ENCODE results near the gene MSI2.

MSI2 gene

DNA sequence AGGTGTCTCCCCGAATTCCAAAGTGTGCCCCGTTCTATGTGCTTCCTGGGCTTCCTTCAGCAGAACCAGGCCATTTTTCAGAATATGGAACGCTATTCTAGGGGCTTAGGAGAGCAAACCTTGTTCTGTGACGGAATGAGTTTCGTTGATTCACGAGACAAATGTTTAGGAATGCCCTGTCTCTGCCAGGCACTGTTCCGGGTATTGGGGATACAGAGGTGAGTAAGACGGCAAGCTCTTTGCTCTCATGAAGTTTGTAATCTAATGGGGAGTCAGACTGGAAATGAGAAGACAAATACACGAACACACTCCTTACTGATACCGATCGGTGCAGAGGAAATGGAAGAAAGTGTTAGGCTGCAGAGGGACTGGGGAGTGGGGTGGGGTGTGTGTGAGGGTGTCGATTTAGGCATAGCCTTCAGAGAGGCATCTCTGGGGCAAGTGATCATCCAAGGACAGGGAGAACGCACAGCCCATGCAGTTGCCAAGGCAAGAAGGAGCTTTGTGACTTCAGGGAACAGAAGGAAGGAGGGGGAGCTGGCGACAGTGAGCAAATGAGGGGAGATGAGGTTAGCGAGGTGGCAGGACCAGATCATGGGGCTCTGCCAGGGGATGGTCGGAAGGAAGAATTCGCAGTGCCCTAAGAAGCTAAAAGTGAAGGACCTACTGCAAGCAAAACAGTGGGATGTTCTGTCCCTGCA lies 189.6 kb downstream of the MSI2 start:
- DNase-seq: no peak

DNA sequence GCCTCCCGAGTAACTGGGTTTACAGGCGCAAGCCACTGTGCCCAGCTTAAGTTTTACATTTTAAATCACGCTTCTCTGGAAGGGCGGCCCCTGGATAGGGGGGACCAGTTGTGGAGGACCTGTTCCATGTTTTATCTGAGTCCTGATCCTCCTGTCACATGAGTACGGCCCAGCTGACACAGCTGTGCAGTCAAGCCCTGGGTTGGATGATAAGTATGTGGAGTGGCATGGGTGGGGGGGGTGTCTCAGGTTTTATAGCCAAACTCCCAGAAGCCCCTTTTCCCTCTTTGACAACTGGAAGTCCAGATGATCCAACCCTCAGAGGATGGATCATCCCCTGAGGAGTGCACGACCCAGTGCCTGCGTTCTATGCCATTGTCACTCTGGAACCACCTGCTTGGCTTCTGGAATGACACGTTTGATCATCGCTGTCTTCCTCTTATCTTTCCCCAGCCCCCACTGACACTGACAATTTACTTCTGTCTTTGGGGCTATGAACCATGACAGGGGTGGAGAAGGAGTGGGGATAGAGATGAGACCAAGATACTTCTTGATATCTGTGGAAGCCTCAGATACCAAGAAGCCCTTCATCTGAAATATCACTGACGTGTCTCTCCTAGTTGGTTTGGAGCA lies 191.2 kb downstream of the MSI2 start:
- DNase-seq: no peak

DNA sequence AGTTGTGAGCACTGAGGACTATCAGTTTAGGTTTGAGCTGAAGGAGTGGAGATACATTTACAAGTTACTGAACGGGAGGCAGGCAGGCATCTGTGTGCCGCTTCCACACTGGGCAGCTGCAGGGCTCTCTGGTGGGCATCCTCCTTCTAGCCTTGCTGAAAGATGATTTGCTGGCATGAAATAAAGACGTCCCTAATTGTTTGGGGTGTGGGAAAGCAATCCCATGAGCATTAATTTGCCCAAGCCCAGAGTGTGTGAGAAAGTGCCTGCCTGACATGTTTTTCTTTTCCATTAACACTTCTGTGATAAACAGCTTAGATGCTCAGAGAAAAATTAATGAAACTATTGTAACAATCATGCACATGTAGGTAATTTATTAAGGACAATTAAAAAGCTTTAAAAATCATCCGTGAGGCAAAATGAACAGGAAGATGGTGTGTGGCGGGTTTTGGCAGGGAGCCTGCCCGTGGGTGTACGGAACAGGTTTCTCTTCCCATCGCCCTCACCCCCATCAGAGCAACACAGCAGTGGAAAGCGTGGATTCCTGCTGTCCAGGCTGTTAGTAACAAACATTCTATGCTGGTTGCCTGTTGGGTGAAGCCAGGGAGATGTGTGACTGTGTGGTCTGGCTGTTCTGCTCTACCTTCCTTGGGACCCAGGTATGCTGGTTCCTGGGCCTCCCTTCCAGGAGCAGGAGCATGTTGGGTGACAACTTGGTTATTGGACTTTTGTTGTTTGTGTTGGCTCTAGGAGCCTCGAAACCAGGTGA lies 191.9 kb downstream of the MSI2 start:
- DNase-seq: no peak

DNA sequence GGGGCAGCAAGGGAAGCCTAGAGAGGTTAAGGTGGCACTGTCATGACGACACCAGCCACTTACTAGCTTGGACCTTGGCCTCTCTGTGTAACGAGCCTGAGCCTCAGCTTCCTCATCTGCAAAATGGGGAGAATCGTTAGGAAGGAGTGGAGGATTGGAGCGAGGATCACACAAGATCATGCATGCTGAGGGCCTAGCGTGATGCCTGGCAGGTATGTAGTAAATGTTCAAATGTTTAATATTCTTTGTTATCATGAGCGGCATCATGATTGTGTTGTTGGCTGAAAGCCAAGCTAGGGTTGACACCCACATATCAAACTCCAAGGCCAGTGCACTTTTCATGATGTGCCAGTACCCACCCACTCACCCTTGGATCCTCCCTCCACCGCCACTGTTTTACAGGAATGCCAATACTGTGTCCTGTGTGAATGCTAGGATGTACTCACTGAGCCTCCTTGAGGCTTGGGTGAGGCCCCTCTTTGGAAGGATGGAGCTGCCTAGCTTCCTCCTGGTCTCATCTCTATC lies 192.5 kb downstream of the MSI2 start:
- DNase-seq: no peak

DNA sequence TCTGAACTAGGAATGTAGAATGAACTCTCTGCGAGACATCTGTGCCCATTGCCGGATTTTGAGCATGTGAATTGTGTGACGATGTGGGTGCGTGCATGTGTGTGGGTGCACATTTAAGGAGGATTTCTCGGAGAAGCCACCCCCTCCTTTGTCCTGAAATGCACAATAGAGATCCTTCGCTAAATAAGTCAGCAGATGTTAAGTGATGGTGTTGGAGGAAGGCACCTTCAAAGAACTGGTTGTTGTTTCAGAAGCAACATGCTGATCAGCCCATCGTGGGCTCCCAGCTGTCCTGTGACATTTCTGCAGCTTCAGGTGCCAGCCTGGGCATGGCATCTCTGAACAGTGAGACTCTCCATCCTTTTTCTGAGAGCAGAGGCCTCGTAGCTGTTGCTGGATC lies 194.9 kb downstream of the MSI2 start:
- no peak for DNase-seq

DNA sequence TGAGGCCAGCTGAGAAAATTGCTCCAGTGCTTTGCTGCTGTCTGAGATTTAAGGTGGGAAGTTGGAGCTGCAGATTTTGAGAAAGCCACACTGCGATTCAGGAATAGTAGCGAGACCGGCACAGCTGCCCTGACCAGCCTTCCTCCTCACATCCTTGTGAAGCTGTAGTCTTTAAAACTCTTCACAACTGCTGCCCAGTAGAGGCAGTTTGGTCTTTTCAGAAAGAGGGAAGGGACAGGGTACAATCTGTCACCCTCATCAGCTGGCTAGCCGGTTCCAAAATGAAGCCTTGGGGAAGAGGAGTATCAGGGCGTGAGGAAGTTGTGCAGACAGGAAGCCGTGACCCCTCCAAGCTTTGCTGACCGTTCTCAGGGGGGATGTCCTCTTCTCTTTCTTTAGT lies 195.3 kb downstream of the MSI2 start:
- DNase-seq: no peak

DNA sequence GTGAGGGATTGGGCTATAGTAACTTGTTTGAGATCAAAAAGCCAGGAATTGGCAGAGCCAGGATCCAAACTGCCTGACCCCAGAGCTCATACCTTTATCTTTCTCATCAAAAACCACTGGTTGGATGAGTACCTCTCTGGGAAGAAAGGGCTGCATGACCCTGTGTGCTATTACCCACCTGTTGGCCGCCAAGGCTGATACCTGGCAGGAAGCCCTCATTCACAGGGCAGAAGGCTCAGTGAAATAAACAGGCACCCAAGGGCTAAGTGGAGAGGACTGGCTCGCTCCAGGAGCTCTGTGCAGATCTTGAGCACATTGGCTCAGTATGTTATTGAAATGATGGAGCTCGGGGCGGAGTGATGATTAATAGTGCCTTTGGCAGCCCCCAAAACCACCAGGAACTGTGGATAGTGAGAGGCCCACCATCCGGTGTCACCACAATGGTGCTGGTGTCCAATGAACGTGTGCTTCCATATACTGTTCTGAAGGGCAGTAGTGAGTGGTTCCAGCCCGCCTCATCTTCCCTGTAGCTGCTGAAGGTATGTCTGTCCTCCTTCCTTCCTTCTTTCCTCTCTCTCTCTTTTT lies 197.6 kb downstream of the MSI2 start:
- no peak for DNase-seq

DNA sequence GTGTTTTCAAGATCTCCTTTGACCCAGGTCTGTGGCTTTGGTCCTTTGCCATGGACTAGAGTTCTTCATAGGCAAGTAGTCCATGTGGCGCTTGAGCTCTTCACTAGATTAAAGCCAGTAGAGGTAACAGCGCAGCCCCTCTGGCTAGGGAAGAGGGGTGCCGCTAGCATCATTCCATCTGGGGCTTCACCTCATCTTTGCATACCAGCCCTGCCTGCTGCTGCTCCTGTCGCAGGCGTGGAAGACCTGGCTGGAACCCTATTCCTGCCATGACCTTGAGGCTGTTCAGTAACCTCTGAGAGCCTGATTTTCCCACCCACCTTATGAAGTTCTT lies 198.4 kb downstream of the MSI2 start:
- no peak for DNase-seq

DNA sequence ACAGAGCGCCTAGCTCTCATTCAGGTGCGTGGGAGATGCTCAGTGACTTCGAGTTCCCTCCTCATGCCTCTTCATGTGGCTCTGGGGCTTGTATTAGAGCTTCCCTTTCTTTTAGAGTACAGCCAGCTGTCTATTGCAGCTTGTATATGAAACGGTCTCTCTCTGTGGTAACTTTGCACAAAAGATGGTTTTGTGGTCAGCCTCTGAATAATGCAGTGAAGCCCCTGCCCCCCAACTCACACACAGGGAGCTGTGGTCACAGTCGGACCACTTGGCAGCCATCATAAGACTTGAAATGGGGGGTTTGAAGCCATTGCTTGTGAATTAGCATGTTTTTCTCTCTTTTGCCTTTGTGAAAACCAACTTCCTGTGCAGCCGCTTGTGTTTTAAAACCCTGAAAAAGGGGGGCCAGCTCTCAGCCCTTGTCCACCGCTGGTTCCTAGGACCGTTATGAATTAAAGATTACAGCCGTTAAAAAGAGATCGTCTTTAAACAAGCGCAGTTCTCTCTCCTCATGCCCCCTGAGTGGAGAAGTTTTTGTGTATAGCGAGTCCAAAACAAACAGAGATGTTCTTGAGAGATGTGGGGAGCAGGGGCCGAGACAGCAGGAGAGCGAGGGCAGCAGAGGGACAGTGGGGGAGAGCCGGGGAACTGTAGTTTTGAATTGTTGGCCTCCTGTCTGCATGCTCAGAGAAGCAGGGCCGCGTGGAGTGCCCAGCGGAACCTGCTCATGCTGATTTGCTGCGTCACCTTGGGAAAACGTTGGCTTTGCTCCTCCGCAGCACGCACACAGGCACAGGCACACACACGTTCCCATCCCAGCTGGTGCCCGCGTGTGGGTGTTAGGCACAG lies 199.0 kb downstream of the MSI2 start:
- DNase-seq: peak; percentile 26

DNA sequence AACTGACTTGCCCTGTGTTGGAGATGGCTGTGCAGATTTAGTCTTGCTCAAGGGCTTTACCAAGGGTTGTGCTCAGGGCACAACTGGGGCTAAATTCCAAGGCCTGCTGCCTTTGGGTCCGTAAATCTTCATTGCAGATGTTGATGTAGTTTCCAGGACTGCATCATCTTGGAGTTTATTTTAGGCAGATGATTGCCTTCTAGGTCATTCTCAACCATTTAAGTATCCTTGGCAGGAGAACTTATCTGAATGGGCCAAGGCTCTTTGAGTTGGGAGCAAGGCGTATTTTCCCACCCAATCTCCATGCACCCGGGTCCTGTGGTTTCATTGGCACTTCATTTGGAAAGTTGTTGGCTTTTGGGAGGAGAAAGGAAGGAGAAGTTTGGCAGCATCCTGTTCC lies 200.3 kb downstream of the MSI2 start:
- no peak for DNase-seq

DNA sequence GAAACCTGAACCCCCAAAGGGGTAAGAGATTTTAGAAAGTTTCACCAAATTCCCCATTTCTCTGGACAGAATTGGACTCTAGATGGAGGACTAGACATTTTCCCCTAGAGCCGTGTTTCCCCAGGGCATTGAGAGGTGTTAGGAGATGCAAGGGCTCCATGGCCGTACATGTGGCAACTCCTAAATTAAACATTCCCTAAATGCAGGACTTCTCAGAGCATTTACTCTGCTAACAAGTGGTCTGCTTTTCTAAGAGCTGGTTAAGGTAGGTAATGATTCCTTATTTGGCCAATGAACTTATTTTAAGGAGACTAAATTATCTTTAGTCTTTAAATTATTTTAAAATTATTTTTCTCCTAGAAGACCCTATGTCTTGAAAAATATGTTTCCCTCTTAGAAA lies 200.9 kb downstream of the MSI2 start:
- no peak for DNase-seq

DNA sequence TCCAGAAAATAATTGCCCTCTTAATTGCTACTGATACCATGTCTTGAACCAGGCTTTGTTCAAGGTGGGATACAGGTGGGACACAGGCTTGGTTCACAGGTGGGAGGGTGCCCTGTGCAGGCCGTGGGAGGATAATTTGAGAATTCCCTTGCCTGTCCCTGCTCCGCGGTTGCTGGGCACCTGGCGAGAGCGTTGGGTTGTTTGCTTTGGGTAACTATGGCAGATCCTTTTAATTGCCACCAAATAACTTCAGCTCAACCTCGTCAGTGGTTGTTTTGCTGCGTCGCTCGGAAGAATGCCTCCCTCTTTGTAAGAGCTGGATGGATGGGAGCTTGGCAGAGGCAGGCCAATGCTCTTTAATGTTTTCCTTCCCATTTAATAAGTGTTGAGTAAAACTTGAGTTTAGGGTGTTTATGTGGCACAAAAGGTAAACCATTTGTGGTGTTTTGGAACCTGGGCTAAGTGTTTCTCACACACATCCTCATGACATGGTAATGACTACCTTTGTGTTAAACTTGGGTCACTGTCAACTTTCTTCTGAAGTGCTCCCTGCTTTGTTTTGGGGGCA lies 202.5 kb downstream of the MSI2 start:
- DNase-seq: no peak

DNA sequence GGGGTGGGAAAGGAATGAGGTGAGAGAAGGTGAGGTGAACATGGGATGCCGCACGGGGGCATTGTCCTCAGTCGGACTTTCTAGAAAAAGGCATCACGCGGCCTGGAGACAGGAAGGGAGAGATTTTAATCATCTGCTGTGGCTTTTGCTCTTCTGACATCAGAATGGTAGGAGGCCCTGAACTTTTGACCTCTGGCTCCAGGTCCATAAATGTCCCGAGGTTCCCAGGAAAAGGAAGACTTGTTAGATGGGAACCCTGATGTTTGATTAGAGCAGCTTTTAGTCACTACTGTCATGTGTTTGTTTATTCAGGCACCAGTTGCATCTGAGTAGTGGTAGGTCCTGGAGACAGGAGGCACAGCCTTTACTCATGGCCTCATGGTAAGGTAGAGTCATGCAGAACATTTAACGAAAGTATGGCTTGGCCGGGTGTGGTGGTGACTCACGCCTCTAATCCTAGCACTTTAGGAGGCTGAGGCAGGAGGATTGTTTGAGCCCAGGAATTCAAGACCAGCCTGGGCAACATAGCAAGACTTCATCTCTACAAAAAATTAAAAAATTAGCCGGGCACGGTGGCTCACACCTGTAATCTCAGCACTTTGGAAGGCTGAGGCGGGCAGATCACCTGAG lies 203.1 kb downstream of the MSI2 start:
- peak; percentile 45 for DNase-seq

DNA sequence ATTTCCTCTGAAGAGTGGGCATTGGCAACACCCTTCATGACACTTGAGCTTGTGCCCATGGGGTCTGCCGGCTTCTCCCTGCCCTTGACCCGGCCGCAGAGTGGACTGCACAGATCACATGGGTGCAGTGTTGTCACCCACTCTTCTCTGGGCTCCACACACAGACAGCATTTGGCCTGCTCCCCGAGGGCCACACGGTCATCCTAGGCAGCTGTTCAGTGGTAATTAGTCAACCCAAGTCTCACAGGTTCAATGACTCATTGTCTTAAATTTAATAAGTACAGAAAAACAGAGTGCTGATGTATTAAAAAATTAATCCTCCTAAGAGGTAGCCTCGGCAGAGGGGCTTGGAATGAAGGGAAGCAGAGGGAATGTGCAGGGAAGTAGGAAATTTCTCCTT lies 204.8 kb downstream of the MSI2 start:
- peak; percentile 37 for DNase-seq

DNA sequence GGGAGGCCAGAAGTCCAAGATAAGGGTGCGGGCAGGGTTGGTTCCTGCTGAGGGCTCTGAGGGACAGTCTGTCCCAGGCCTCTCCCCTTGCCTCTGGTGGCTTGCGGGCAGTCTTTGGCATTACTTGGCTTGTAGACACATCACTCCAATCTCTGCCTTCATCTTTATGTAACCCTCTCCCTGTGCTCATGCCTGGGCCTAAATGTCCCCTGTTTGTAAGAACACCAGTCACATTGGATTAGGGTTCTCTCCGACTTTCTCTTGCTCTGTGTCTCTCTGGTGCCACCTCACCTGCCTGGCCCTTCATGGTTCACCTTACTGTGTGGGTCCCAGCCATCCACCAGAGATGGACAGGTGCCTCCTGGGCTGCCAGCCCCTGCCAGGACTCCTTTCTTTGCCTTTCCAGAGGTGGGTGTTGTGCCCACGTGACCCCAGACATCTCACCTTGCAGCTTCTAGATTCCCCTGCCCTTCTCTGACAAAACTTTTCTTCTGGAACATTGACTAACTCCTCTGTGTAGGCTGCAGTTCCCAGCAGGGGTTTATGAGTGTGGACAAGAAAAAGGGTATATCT lies 205.8 kb downstream of the MSI2 start:
- no peak for DNase-seq

DNA sequence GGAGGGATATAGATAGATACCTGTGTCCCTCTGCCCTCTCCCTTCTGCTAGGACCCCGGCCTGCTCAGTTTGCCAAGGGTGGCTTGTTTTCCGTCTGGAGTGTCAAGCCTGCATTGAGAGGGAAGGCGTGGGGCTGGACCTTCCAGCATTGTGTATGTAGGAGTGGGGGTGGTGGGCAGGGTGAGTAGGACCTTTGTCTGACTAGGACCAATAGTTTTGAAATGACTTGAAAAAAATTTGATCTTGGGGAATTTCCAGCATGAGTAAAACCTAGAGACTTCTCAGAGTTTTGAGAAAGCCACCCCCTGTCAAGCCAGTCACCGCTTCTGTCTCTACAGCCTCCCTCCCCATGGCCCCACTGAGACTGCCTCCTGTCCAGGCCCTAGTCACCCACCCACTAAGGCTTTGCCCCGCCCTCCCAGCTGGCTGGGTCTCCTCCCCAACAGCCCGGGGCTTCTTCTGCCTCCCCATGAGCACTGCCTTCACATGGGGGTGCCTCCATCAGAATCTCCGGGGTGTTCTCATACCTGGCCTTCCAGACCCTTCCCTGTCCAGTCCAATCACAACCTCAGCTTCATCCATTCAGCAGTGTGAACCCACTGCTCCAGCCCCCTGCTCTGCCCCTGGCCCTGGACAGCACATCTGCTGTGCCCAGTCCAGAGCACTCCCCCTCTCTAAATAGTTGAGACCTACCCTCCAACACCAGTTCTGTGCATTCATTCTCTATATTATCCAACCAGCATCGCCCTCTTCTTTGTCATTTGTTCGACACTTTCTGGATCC lies 207.0 kb downstream of the MSI2 start:
- DNase-seq: peak; percentile 88

DNA sequence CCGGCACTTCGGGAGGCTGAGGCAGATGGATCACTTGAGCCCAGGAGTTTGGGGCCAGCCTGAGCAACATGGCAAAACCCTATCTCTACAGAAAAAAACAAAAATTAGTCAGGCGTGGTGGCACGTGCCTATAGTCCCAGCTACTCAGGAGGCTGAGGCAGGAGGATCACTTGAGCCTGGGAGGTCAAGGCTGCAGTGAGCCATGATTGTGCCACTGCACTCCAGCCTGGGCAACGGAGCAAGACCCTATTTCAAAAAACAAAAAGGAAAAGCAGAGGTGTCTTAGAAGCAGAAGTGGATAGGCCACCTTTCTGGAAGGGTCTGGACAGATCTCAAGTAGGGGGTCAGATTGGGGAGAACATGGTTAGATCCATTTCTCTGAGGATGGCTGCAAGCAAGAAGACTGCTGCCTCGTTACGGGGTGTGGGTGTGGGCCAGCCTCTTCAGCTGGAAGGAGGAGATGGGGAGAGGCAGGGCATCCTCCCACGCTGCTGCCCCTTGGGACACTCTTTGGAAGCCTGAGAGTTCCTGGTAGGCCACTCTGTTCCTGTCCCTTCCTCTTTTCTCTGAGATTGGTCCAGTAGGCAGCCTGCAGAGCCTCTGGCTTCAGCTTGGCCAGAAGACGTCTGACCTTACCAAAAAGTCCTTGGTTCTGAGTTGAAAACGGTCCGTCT lies 208.0 kb downstream of the MSI2 start:
- DNase-seq: no peak

DNA sequence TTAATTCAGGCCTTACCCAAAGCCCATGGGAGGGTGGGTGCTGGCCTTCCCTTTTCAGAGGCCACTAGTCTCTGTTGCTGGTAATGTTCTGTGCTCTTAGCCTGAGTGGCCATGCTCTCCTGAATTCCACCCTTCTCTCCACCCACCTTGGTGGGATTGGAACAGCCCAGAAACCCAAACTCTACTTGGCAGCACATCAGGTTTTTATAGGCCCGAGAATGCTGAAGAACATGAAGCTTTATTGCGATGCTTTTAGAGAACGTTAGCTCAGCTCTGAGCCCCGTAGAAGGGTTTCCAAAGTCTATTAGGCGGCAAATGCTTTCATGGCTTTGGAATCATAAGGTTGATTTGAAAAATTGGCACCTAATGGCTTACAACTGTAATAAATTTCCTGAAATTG lies 209.3 kb downstream of the MSI2 start:
- no peak for DNase-seq

DNA sequence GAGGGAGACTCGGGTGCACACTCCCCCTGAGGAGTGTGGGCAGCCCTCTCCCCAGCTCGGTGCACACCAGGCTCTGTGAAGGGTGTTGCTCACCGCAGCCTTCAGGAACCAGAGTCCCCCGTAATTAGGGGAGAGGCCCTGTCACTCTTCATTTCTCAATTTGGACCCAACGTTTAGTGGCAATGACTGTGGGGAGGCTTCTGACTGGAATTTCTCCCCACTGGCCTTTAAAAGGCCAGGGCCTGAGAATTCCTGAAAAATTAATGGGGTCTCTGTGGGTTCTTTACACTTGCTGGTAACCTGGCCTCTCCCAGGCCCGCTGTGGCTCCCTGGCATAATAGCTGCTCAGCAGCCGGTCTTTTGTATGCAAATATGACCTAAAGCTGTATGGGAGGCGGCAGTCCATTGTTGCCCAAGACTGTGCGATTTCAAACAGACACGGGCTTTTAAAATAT lies 209.7 kb downstream of the MSI2 start:
- DNase-seq: no peak

DNA sequence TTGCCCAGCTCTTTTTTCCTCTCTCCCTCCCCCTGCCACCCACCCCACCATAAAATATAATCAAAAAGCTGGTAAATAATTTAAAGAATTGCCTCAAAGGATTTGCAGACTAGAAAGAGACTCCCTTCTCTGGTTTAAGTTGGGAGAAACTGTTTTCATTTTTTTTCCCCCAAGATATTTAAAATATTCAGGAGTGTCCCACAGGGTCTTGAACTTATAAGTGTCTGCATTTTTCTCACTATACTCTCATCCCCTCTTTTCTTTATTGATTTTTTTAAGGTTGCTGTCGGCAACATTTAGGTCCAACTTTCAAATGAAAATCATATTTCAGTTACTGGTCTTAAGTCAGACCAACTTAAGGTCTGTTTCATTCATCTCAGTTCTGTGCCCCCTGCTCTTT lies 210.2 kb downstream of the MSI2 start:
- DNase-seq: no peak
